ENCODE data around the gene PEAK3.

The PEAK3 gene

DNA sequence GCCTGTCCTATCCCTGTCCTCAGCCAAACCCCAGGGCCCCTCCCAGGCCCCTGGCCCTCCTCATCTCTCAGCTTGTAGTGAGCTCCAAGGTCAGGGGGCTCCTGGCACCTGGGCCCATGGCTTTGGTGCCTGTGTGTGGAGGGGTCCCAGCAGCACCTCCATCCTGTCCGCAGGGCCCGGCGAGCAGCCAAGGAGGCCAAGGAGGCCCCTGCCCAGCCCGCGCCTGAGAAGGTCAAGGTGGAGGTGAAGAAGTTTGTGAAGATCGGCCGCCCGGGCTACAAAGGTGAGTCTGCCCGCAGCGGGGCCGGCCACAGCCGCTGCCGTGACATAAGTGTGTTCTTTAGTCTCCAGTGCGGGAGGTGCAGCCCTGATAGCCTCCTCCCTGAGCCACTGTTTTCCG, 36.7 kb downstream of the PEAK3 start:
- no peaks in the 10 kb centered on the region for H3K36me3 ChIP-seq (ENCODE audit: control insufficient read depth, insufficient read depth, low read length)

DNA sequence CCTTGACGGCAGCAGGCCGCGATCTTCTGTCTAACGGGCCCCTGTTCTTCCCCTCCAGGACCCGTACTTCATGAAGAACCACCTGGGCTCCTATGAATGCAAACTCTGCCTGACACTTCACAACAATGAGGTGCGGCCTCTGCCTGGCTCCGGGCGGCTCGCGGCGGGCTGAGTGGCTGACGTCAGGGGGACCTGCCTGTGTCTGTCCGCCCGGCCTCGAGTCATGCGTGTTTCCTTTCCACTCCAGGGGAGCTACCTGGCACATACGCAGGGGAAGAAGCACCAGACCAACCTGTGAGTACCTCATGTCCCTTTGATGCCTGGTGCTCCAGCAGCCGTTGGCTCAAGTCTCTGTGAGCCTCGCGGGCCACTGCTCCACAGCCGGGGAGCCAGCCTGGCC, 37.5 kb downstream of the PEAK3 start:
- Histone ChIP-seq H3K4me1 (peaks cover 5% of the 10 kb centered on the region), H3K9ac (no peak overlapping the region)

More for the DNA sequence above, 36.7 kb downstream of the PEAK3 start:
- Histone ChIP-seq H3K9me3 (ENCODE audit: control insufficient read depth, low read length) (no peaks in the 10 kb centered on the region), H3K27me3 (ENCODE audit: control insufficient read depth, insufficient read depth, low read length) (peaks cover 2% of the 10 kb centered on the region), H3K79me2 (peaks cover 22% of the 10 kb centered on the region), H3K9ac (no peak overlapping the region), H3K27ac (no peak overlapping the region), H2AFZ (no peak overlapping the region), H3K4me2 (ENCODE audit: low read length) (no peak overlapping the region), H3K4me1 (peaks cover 2% of the 10 kb centered on the region), H3K4me3 (ENCODE audit: low read depth, low read length) (no peak overlapping the region)
- TF ChIP-seq, protein P1, sequence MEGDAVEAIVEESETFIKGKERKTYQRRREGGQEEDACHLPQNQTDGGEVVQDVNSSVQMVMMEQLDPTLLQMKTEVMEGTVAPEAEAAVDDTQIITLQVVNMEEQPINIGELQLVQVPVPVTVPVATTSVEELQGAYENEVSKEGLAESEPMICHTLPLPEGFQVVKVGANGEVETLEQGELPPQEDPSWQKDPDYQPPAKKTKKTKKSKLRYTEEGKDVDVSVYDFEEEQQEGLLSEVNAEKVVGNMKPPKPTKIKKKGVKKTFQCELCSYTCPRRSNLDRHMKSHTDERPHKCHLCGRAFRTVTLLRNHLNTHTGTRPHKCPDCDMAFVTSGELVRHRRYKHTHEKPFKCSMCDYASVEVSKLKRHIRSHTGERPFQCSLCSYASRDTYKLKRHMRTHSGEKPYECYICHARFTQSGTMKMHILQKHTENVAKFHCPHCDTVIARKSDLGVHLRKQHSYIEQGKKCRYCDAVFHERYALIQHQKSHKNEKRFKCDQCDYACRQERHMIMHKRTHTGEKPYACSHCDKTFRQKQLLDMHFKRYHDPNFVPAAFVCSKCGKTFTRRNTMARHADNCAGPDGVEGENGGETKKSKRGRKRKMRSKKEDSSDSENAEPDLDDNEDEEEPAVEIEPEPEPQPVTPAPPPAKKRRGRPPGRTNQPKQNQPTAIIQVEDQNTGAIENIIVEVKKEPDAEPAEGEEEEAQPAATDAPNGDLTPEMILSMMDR (IDR thresholded peaks at IDR 0.05): no peak

DNA sequence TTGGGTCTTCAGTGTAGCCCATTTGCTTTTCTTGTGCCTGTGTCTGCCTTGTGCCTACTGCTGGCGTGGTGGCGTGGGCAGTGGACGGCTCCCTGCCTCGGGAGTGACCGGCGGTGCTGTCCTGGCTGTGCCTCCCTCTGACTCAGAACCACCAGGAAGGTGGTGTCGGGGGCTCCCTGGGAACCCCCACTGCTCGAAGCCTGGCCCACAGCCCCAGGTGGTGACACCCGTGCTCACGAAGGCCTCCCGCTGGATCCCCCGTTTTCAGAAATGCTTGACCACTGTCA, 37.9 kb downstream of the PEAK3 start:
- Histone ChIP-seq H3K4me2 (ENCODE audit: low read length) (no peak overlapping the region), H3K36me3 (ENCODE audit: control insufficient read depth, insufficient read depth, low read length) (no peaks in the 10 kb centered on the region), H3K9ac (no peak overlapping the region), H3K9me3 (ENCODE audit: control insufficient read depth, low read length) (no peaks in the 10 kb centered on the region), H2AFZ (no peak overlapping the region), H3K27me3 (ENCODE audit: control insufficient read depth, insufficient read depth, low read length) (no peaks in the 10 kb centered on the region), H3K27ac (no peak overlapping the region), H3K4me3 (ENCODE audit: low read depth, low read length) (no peak overlapping the region), H3K79me2 (peaks cover 33% of the 10 kb centered on the region), H3K4me1 (peaks cover 5% of the 10 kb centered on the region)
- TF ChIP-seq, protein P1 (IDR thresholded peaks at IDR 0.05): no peak

More for the DNA sequence above, 37.5 kb downstream of the PEAK3 start:
- Histone ChIP-seq H3K4me3 (ENCODE audit: low read depth, low read length) (no peak overlapping the region), H3K9me3 (ENCODE audit: control insufficient read depth, low read length) (no peaks in the 10 kb centered on the region), H3K4me2 (ENCODE audit: low read length) (no peak overlapping the region), H3K27ac (no peak overlapping the region), H3K27me3 (ENCODE audit: control insufficient read depth, insufficient read depth, low read length) (no peaks in the 10 kb centered on the region), H2AFZ (no peak overlapping the region), H3K36me3 (ENCODE audit: control insufficient read depth, insufficient read depth, low read length) (no peaks in the 10 kb centered on the region), H3K79me2 (peaks cover 29% of the 10 kb centered on the region)
- TF ChIP-seq, protein P1 (IDR thresholded peaks at IDR 0.05): no peak

DNA sequence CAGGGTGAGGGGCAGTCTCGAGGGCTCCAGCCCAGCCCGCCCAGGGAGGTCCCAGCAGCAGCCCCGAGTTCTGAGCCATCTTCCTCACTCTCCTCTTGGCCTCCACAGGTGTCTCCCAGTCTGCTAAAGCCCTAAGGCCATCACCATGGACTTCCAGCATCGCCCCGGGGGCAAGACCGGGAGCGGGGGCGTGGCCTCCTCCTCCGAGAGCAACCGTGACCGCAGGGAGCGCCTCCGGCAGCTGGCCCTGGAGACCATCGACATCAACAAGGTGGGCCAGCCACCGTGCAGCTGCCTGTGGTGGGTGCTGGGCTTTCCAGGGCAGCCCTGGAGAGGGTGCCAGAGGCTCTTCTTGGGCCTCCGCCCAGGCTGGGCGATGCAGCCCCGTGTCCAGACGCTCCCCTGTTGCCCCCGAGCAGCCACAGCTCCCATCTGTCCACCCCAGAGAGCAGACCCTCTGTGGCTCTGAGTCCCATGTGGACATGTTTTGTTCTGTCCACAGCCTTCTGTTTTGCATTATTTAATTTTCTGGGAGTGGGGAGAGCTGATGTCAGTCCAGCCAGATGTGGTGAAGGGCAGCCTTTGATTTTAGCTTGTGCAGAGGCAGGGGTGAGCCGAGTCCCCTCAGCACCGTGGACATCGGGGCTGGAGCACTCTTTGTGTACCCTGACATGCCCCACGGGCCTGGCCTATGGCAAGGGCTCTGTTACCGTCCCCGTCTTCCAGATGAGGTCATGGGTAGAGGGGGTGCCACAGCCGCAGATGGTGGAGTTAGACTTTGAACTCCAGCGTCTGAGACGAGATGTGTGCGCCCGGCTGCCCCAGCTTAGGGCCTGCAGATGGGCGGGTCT, 38.5 kb downstream of the PEAK3 start:
- H3K27ac ChIP-seq: no peak overlapping the region
- no peak overlapping the region for H3K4me2 ChIP-seq (ENCODE audit: low read length)
- H3K36me3 ChIP-seq (ENCODE audit: control insufficient read depth, insufficient read depth, low read length): no peaks in the 10 kb centered on the region
- peaks cover 39% of the 10 kb centered on the region for H3K79me2 ChIP-seq
- H3K27me3 ChIP-seq (ENCODE audit: control insufficient read depth, insufficient read depth, low read length): no peaks in the 10 kb centered on the region
- TF ChIP-seq, protein P1 (IDR thresholded peaks at IDR 0.05): no peak
- no peak overlapping the region for H3K4me3 ChIP-seq (ENCODE audit: low read depth, low read length)
- peaks cover 5% of the 10 kb centered on the region for H3K4me1 ChIP-seq
- H2AFZ ChIP-seq: no peak overlapping the region
- H3K9me3 ChIP-seq (ENCODE audit: control insufficient read depth, low read length): no peaks in the 10 kb centered on the region
- H3K9ac ChIP-seq: no peak overlapping the region

DNA sequence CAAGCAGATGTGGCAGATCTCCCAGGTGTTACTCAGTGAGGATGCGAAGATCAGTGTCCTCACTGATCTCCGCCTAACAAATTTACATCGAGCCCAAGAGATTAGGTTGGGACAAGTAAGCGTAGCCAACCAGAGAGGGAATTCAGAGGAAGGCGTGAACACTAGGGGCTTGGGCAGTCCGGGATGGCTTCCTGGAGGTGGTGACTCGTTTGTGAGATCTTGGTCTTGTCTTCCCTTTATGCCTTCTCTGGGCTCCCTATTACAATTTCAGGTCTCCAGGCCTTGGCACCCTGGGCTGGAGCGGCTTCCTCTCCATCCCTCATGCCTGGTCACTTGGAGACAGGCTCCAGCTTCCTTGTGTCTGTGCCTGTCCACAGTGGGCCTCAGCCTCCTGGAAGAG, 39.2 kb downstream of the PEAK3 start:
- Histone ChIP-seq H3K36me3 (ENCODE audit: control insufficient read depth, insufficient read depth, low read length) (no peaks in the 10 kb centered on the region), H3K79me2 (peaks cover 45% of the 10 kb centered on the region), H3K9me3 (ENCODE audit: control insufficient read depth, low read length) (no peaks in the 10 kb centered on the region), H3K27ac (no peak overlapping the region), H3K4me1 (peaks cover 8% of the 10 kb centered on the region), H2AFZ (no peak overlapping the region), H3K9ac (no peak overlapping the region), H3K27me3 (ENCODE audit: control insufficient read depth, insufficient read depth, low read length) (no peaks in the 10 kb centered on the region), H3K4me2 (ENCODE audit: low read length) (no peak overlapping the region), H3K4me3 (ENCODE audit: low read depth, low read length) (no peak overlapping the region)
- TF ChIP-seq, protein P1 (IDR thresholded peaks at IDR 0.05): no peak
